GM23248 (cell line): ENCODE results near the gene FILIP1L. TPM values are rescaled to one million over a fixed set of nuclear protein-coding genes. Genes with fewer than 3 reads are reported as not detected.

Experiments used
- DNase-seq: peaks from one replicate; pipeline ENCODE4 v3.0.0-alpha.2; 2015
- H2AFZ ChIP-seq: fragments of 200-600 bp; sonication (generic); 2 replicates; pipeline ENCODE4 v1.6.1; 2016; ENCODE audit warnings: antibody characterized with exemption
- H3F3A ChIP-seq: fragments of 200-600 bp; sonication (generic); 2 replicates; pipeline ENCODE4 v1.6.1; 2016; ENCODE audit warnings: mild to moderate bottlenecking, antibody characterized with exemption, mixed run types; ENCODE audit not compliant: insufficient read depth
- H3K27ac ChIP-seq: fragments of 200-600 bp; sonication (generic); 2 replicates; pipeline ENCODE4 v1.5.1; 2016; ENCODE audit warnings: mild to moderate bottlenecking
- H3K27me3 ChIP-seq: fragments of 200-600 bp; sonication (generic); replicated peaks from 2 replicates; pipeline ENCODE4 v1.6.1; 2016; ENCODE audit warnings: mild to moderate bottlenecking; ENCODE audit not compliant: insufficient read depth
- H3K36me3 ChIP-seq: fragments of 200-600 bp; sonication (generic); 2 replicates; pipeline ENCODE4 v1.6.1; 2016; ENCODE audit warnings: low read depth, mild to moderate bottlenecking
- H3K4me1 ChIP-seq: fragments of 200-600 bp; sonication (generic); 2 replicates; pipeline ENCODE4 v1.6.1; 2016; ENCODE audit warnings: mild to moderate bottlenecking; ENCODE audit not compliant: insufficient read depth
- H3K4me2 ChIP-seq: fragments of 200-600 bp; sonication (generic); one replicate; pipeline ENCODE4 v1.6.1; 2016; ENCODE audit warnings: mild to moderate bottlenecking; ENCODE audit not compliant: unreplicated experiment
- H3K4me3 ChIP-seq: fragments of 200-600 bp; sonication (generic); 2 replicates; pipeline ENCODE4 v1.5.1; 2016; ENCODE audit warnings: mild to moderate bottlenecking
- H3K79me2 ChIP-seq: fragments of 200-600 bp; sonication (generic); 2 replicates; pipeline ENCODE4 v1.6.1; 2016; ENCODE audit warnings: mild to moderate bottlenecking; ENCODE audit not compliant: insufficient read depth
- H3K9ac ChIP-seq: fragments of 200-600 bp; sonication (generic); 2 replicates; pipeline ENCODE4 v1.6.1; 2016; ENCODE audit warnings: mild to moderate bottlenecking
- H3K9me2 ChIP-seq: fragments of 200-600 bp; sonication (generic); 2 replicates; pipeline ENCODE4 v1.6.1; 2016; ENCODE audit warnings: mixed run types, mild to moderate bottlenecking, moderate library complexity; ENCODE audit not compliant: insufficient read depth
- H3K9me3 ChIP-seq: fragments of 200-600 bp; sonication (generic); one replicate; pipeline ENCODE4 v1.6.1; 2017; ENCODE audit warnings: low read depth
- H4K20me1 ChIP-seq: fragments of 200-600 bp; sonication (generic); 2 replicates; pipeline ENCODE4 v1.6.0; 2016; ENCODE audit not compliant: insufficient read depth
- EZH2 ChIP-seq: fragments of 200-600 bp; sonication (generic); IDR thresholded peaks from 2 replicates; pipeline ENCODE4 v1.6.1; 2018; ENCODE audit warnings: antibody characterized with exemption, mild to moderate bottlenecking; ENCODE audit not compliant: insufficient read depth, poor library complexity, severe bottlenecking
- EZH2phosphoT487 ChIP-seq: fragments of 200-600 bp; sonication (generic); IDR thresholded peaks from 2 replicates; pipeline ENCODE4 v1.6.1; 2018; ENCODE audit warnings: antibody characterized with exemption, moderate library complexity, mild to moderate bottlenecking, low read depth; ENCODE audit not compliant: insufficient read depth
- WGBS, 2 experiments: methylation state at CpG; one replicate each; pipeline ENCODE4 v1.1.6; 2015 to 2017; ENCODE audit warnings: low lambda C conversion rate in 2 of 2, low coverage in 1 of 2; ENCODE audit errors: missing lambda C conversion rate in 2 of 2; 5-methylcytosine and 5-hydroxymethylcytosine counted together
- in situ Hi-C: fragments of 300-500 bp; cut with MboI; formaldehyde crosslinking; loops from 2 replicates; pipeline ENCODE4 v1.15.0; 2020
- polyA plus RNA-seq: library from polyadenylated mRNA; unstranded; fragments of >200 nt; fragmentation: Nextera tagmentation; extraction: Ambion mirVana; gene quantifications from 2 replicates; pipeline ENCODE4 v1.2.1, GENCODE V29; 2016
- total RNA-seq: library from RNA; depleted of rRNA; stranded (reverse); fragments of >200 nt; shearing (Covaris generic); gene quantifications from 2 replicates; pipeline ENCODE4 v1.2.3, GENCODE V29; 2014

Gene FILIP1L
- total and polyA plus RNA-seq, 2 experiments from 2014 or later, result 45.0 to 66.3 TPM

- H3F3A ChIP-seq, result no peaks in the 10 kb centered on the region; the same call in 1 of the 2 replicates
- H3K9me2 ChIP-seq, result no peaks in the 10 kb centered on the region
- peaks cover 44% of the 10 kb centered on the region for H3K4me1 ChIP-seq
- no peaks in the 10 kb centered on the region for H3K79me2 ChIP-seq
- 94 to 100% methylated on average over 1 of the region's 1 CpG for WGBS, 2 experiments
- in situ Hi-C loops, result no loop called here
- no peaks in the 10 kb centered on the region for H3K27me3 ChIP-seq
- no peak for TF ChIP-seq EZH2phosphoT487
- TF ChIP-seq EZH2, result no peak
- no peaks in the 10 kb centered on the region for H3K9me3 ChIP-seq
- no peaks in the 10 kb centered on the region for H3K36me3 ChIP-seq
- no peak overlapping the region for H3K4me2 ChIP-seq
- no peak for DNase-seq
- no peak overlapping the region for H3K27ac ChIP-seq
- no peak overlapping the region for H3K9ac ChIP-seq
- H3K4me3 ChIP-seq, result no peak overlapping the region
- no peaks in the 10 kb centered on the region for H4K20me1 ChIP-seq
- H2AFZ ChIP-seq, result no peak overlapping the region
These were observed 11.5 kb downstream of the FILIP1L start for GRCh38 chr3:100102757-100103156.

- TF ChIP-seq EZH2phosphoT487, result no peak
- no peak for TF ChIP-seq EZH2
- H3K36me3 ChIP-seq, result no peaks in the 10 kb centered on the region
- DNase-seq, result peak; percentile 41
- H3K9ac ChIP-seq, result no peak overlapping the region
- H2AFZ ChIP-seq, result no peak overlapping the region
- peaks cover 29% of the 10 kb centered on the region for H3K4me1 ChIP-seq
- H3K27me3 ChIP-seq, result no peaks in the 10 kb centered on the region
- in situ Hi-C loops, result no loop called here
- no peaks in the 10 kb centered on the region for H4K20me1 ChIP-seq
- H3F3A ChIP-seq, result no peaks in the 10 kb centered on the region; the same call in 1 of the 2 replicates
- H3K9me2 ChIP-seq, result no peaks in the 10 kb centered on the region
- no peak overlapping the region for H3K27ac ChIP-seq
- H3K9me3 ChIP-seq, result no peaks in the 10 kb centered on the region
- peak overlapping the region; percentile 35 for H3K4me2 ChIP-seq
- H3K79me2 ChIP-seq, result no peaks in the 10 kb centered on the region
- no peak overlapping the region for H3K4me3 ChIP-seq
- WGBS, 2 experiments, result 92 to 95% methylated on average over 2 of the region's 2 CpGs
These were observed 13.9 kb downstream of the FILIP1L start for GRCh38 chr3:100100425-100100824.

GRCh38 chr3:100099621-100100020 is 14.7 kb downstream of the FILIP1L start:
- 93 to 95% methylated on average over 2 of the region's 2 CpGs for WGBS, 2 experiments
- no peaks in the 10 kb centered on the region for H3K36me3 ChIP-seq
- no peaks in the 10 kb centered on the region for H3K27me3 ChIP-seq
- DNase-seq, result no peak
- no peaks in the 10 kb centered on the region for H3K79me2 ChIP-seq
- no peaks in the 10 kb centered on the region for H4K20me1 ChIP-seq
- TF ChIP-seq EZH2 (no peak), EZH2phosphoT487 (no peak)
- H3K9me3 ChIP-seq, result no peaks in the 10 kb centered on the region
- no peak overlapping the region for H2AFZ ChIP-seq
- peaks cover 21% of the 10 kb centered on the region for H3K4me1 ChIP-seq
- in situ Hi-C loops, result no loop called here
- H3K4me3 ChIP-seq, result no peak overlapping the region
- H3K27ac ChIP-seq, result no peak overlapping the region
- H3K9me2 ChIP-seq, result no peaks in the 10 kb centered on the region
- H3K9ac ChIP-seq, result no peak overlapping the region
- H3F3A ChIP-seq, result no peaks in the 10 kb centered on the region; the same call in 1 of the 2 replicates
- H3K4me2 ChIP-seq, result no peak overlapping the region

GRCh38 chr3:100098784-100099070 is 15.6 kb downstream of the FILIP1L start:
- Histone ChIP-seq H3K9me2 (no peaks in the 10 kb centered on the region), H3K4me1 (peaks cover 19% of the 10 kb centered on the region), H3F3A (no peaks in the 10 kb centered on the region), H3K4me2 (no peak overlapping the region), H2AFZ (no peak overlapping the region), H3K36me3 (no peaks in the 10 kb centered on the region), H3K27ac (no peak overlapping the region), H3K27me3 (no peaks in the 10 kb centered on the region), H4K20me1 (no peaks in the 10 kb centered on the region), H3K9me3 (no peaks in the 10 kb centered on the region), H3K4me3 (no peak overlapping the region), H3K79me2 (no peaks in the 10 kb centered on the region), H3K9ac (no peak overlapping the region)
- in situ Hi-C loops, result no loop called here
- DNase-seq, result no peak
- TF ChIP-seq EZH2 (no peak), EZH2phosphoT487 (no peak)

- Histone ChIP-seq H3K9me3 (no peaks in the 10 kb centered on the region), H4K20me1 (no peaks in the 10 kb centered on the region), H3K9ac (no peak overlapping the region), H3K4me1 (peaks cover 22% of the 10 kb centered on the region), H3K27ac (no peak overlapping the region), H3K9me2 (no peaks in the 10 kb centered on the region), H3K36me3 (no peaks in the 10 kb centered on the region), H3K4me2 (no peak overlapping the region), H3K4me3 (no peak overlapping the region), H3K79me2 (no peaks in the 10 kb centered on the region), H2AFZ (no peak overlapping the region), H3K27me3 (no peaks in the 10 kb centered on the region), H3F3A (no peaks in the 10 kb centered on the region)
- in situ Hi-C loops, result no loop called here
- WGBS, 2 experiments, result 82 to 90% methylated on average over 6 of the region's 6 CpGs
- no peak for TF ChIP-seq EZH2
- no peak for TF ChIP-seq EZH2phosphoT487
- no peak for DNase-seq
These were observed 16.1 kb downstream of the FILIP1L start for GRCh38 chr3:100097919-100098783.
